GM10266 (cell line): Measurements from ENCODE around the gene PTGDR2.

Experiments used
- DNase-seq: peaks from one replicate; pipeline ENCODE4 v3.0.0; 2012; ENCODE audit errors: extremely low spot score
- TF ChIP-seq, protein P1 (sequence below): IDR thresholded peaks from 2 replicates; pipeline ENCODE4 v1.5.1; 2012; ENCODE audit warnings: mild to moderate bottlenecking, low read depth; ENCODE audit not compliant: control insufficient read depth, insufficient read depth; ENCODE audit errors: missing control alignments

PTGDR2 gene

DNA sequence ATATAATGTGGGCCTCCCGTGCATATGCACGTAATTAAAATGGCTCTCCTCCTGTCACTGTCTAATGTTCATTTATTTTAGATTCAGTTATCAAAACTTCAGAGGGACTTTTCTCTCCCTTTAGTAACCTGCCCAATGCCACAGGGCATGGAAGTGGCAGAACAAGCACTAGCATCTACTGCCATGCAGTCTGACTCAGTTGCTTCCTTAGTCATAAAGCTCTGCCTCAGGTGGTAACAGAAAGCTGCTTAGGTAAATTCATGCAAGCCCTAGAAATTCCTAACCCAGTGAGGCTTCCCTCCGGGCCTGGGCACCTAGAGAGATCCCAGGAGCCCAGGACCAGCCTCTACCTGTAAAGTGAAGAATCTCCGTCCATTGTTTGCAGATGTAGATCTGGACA, 41.7 kb upstream of the PTGDR2 start:
- DNase-seq = no peak

DNA sequence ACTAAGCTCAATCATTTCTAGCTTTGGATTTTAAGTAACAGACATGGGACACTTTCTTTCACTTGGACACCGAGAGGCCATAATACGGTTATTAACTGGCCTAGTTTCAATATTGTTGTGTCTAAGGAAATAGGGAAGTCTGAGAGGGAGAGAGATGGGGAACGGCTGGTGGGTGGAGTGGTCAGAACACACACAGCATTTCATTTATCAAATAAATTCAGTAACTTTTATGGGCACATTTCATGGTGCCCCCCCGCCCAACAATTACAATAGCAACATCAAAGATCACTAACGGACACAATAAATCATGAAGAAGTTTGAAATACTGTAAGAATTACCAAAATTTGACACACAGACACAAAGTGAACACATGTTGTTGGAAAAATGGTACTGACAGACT, 39.9 kb upstream of the PTGDR2 start:
- DNase-seq = no peak
- TF ChIP-seq, protein P1, sequence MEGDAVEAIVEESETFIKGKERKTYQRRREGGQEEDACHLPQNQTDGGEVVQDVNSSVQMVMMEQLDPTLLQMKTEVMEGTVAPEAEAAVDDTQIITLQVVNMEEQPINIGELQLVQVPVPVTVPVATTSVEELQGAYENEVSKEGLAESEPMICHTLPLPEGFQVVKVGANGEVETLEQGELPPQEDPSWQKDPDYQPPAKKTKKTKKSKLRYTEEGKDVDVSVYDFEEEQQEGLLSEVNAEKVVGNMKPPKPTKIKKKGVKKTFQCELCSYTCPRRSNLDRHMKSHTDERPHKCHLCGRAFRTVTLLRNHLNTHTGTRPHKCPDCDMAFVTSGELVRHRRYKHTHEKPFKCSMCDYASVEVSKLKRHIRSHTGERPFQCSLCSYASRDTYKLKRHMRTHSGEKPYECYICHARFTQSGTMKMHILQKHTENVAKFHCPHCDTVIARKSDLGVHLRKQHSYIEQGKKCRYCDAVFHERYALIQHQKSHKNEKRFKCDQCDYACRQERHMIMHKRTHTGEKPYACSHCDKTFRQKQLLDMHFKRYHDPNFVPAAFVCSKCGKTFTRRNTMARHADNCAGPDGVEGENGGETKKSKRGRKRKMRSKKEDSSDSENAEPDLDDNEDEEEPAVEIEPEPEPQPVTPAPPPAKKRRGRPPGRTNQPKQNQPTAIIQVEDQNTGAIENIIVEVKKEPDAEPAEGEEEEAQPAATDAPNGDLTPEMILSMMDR = no peak

More for the DNA sequence above, 41.7 kb upstream of the PTGDR2 start:
- TF ChIP-seq, protein P1 = no peak

DNA sequence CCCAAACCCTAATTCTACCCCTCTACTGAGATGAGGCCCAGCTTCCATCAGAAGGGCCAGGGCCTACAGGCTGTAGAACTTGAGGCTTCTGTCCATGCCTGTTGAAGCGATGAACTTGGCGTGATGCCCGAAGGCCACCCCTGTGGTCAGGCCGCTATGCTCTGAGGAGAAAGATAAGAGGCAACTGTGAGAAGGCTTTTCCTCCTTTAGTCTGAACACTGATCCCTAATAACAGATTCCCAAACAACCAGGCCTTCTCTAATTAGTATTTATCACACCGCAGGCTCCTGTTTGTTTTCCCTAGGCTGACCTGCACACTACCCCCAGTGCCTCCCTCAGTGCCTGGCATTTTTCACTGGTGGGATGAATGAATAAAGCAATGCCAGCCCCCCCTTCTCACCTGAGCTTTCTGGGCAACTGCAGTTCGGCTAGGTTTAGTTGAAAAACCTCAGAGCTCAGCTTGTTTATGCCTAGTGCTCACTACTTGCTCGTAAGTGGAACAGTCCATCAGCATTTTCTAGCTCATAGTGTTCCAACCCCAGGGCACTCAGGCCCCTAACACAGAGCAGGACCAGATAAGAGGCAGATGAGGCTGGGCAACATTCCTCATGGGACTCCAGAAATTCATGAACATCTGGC, 35.5 kb upstream of the PTGDR2 start:
- TF ChIP-seq, protein P1 = no peak
- DNase-seq = no peak

DNA sequence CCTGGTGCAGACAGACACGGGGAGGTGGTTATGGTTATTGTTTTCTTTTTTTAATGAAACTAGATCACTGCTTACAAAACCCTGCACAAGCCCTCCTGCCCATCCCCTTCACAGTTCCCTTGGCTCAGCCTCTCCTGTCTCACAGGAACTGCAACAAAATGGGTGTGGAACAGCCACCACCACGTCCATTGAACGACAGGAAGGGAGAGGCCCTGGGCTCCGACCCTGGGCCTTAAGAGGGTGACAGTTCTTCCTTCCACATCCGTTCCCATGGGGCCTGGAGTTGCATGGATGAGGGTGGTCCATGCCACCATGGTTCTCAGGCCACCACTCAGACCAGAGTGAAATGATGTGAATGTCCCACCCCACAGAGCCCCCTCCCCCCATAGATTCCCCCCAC, 34.9 kb upstream of the PTGDR2 start:
- TF ChIP-seq, protein P1 = no peak
- DNase-seq = no peak

DNA sequence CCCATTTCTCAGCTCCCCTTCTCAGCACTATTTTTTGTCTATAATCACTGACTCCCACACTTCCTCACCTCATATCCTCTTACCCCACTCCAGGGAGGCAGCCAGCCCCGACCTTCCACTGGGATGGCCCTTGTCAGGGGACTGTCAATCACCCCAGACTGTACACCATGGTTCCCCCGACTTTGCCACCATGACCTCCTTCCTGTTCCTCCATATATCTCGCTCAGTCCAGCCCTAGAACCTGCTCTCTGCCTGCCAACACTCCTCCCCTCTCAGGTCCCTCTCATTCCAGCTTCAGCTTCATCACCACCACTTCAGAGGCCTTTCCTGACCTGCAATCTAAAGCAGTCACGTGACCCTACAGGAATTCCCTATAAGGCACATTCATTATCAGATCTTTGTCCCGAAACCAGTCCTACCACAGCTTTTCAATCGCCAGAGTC, 34.1 kb upstream of the PTGDR2 start:
- TF ChIP-seq, protein P1 = no peak

DNA sequence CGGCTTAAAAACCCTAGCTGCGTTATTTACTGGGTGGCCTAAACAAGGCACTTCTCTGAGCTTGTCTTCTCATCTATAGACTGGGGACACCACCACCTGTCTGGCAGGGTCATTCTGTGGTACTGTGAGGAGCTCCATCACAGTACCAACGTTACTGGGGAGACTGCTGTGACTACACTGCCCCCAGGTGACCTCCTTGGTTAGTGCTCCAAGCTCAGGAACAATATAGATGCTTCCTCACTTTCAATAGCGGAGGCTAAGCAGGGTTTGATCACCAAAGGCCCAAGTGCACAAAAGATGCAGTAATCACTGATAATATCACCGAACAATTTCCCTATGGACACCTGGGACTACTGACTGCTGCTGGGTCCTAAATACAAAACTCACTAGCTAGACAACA, 31.8 kb upstream of the PTGDR2 start:
- DNase-seq = peak; percentile 45
- TF ChIP-seq, protein P1 = peak; percentile 52

More for the DNA sequence above, 34.1 kb upstream of the PTGDR2 start:
- no peak for DNase-seq

DNA sequence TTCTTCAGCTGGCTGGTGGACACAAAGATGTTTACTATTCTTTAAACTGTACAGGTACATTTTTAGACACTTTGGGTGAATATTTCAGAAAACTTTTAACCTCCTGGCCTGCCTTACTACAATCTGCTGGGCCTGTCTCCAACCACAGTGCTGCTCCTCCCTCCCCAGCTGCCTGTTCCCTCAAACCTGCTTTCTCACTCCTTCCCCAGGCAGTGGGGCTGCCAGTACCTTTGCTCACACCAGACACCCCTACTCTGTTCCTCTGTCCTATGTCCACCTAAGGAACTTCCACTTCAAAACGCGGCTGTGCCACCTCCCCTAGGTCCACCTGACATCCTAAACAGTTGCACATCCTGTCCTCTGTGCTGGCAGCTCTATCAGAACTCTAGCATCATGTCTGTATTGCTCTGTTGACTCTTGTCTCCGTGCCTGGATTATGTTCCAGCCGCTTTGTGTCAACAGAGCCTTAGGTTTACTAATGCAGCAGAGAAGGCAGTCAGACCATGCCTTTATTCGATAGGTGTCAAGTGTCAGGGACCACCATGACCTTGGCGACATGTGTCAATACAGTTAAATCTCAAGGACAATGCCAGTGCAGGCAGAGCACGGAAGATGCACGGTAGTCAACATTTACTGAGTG, 25.0 kb upstream of the PTGDR2 start:
- DNase-seq = no peak
- TF ChIP-seq, protein P1 = no peak
